ENCODE results near the gene COX8C. TPM values are rescaled to one million over a fixed set of nuclear protein-coding genes. Genes with fewer than 3 reads are reported as not detected.

The COX8C gene
- total RNA-seq (0.33 TPM in 1 of 2 replicates, not detected in the other), polyA plus RNA-seq (not detected in 2 replicates), polyA minus RNA-seq (ENCODE audit: low replicate concordance) (not detected in 2 replicates)
- not detected in 2 replicates for polyA plus RNA-seq (2012)

GRCh38 chr14:93346926-93347721, at the start of gene COX8C:
TSS of gene COX8C (plus strand) at chr14:93347182. CDS start at chr14:93347269, 87 bp downstream.
- Histone ChIP-seq H3K9me3 (ENCODE audit: control insufficient read depth, insufficient read depth, low read depth, low read length) (no peaks in the 10 kb centered on the region), H3K4me3 (replicated peaks in 1 of 4; ENCODE audit: control extremely low read depth in 1 of 4, insufficient read depth in 1 of 4, low read depth in 3 of 4, low read length in 4 of 4) (no peak within 1 kb of the TSS), H3K79me2 (ENCODE audit: control insufficient read depth, insufficient read depth, low read length) (no peaks in the 10 kb centered on the region), H2AFZ (ENCODE audit: low read length) (no peak within 1 kb of the TSS), H3K9ac (ENCODE audit: insufficient read depth, low read length) (no peak within 1 kb of the TSS), H3K27ac (ENCODE audit: insufficient read depth, low read length) (no peak within 1 kb of the TSS), H3K36me3 (ENCODE audit: control insufficient read depth, insufficient read depth, low read length) (no peaks in the 10 kb centered on the region), H3K4me1 (ENCODE audit: control insufficient read depth, extremely low read depth, insufficient read depth, low read length) (no peaks in the 10 kb centered on the region), H3K4me2 (ENCODE audit: extremely low read depth, insufficient read depth, low read length) (no peak within 1 kb of the TSS), H4K20me1 (ENCODE audit: control insufficient read depth, extremely low read depth, insufficient read depth, low read length) (no peaks in the 10 kb centered on the region), H3K27me3 (ENCODE audit: control insufficient read depth, insufficient read depth, low read length) (no peaks in the 10 kb centered on the region)
- no peak for DNase-seq (ENCODE audit: low read depth in 2 of 2)
- no peak for TF ChIP-seq EZH2 (IDR thresholded peaks at IDR 0.05; ENCODE audit: low read length, missing control alignments)
- no peak for TF ChIP-seq CTCF (conservative IDR thresholded peaks at IDR 0.05 in 1 of 2, IDR thresholded peaks at IDR 0.05 in 1 of 2; ENCODE audit: low read depth in 1 of 2, low read length in 2 of 2)

GRCh38 chr14:93299416-93299815, 47.6 kb upstream of the COX8C start:
- H3K4me3 ChIP-seq (replicated peaks in 1 of 4; ENCODE audit: control extremely low read depth in 1 of 4, insufficient read depth in 1 of 4, low read depth in 3 of 4, low read length in 4 of 4), result no peak overlapping the region
- H3K9me3 ChIP-seq (ENCODE audit: control insufficient read depth, insufficient read depth, low read depth, low read length), result no peaks in the 10 kb centered on the region
- no peak overlapping the region for H3K27ac ChIP-seq (ENCODE audit: insufficient read depth, low read length)
- H3K4me2 ChIP-seq (ENCODE audit: extremely low read depth, insufficient read depth, low read length), result no peak overlapping the region
- H3K9ac ChIP-seq (ENCODE audit: insufficient read depth, low read length), result no peak overlapping the region
- H2AFZ ChIP-seq (ENCODE audit: low read length), result no peak overlapping the region
- no peaks in the 10 kb centered on the region for H4K20me1 ChIP-seq (ENCODE audit: control insufficient read depth, extremely low read depth, insufficient read depth, low read length)
- TF ChIP-seq CTCF (conservative IDR thresholded peaks at IDR 0.05 in 1 of 2, IDR thresholded peaks at IDR 0.05 in 1 of 2; ENCODE audit: low read depth in 1 of 2, low read length in 2 of 2), result no peak
- TF ChIP-seq EZH2 (IDR thresholded peaks at IDR 0.05; ENCODE audit: low read length, missing control alignments), result no peak
- H3K79me2 ChIP-seq (ENCODE audit: control insufficient read depth, insufficient read depth, low read length), result peaks cover 29% of the 10 kb centered on the region
- no peaks in the 10 kb centered on the region for H3K27me3 ChIP-seq (ENCODE audit: control insufficient read depth, insufficient read depth, low read length)
- no peak for DNase-seq (ENCODE audit: low read depth in 2 of 2)
- no peaks in the 10 kb centered on the region for H3K36me3 ChIP-seq (ENCODE audit: control insufficient read depth, insufficient read depth, low read length)
- no peaks in the 10 kb centered on the region for H3K4me1 ChIP-seq (ENCODE audit: control insufficient read depth, extremely low read depth, insufficient read depth, low read length)

- H3K4me2 ChIP-seq (ENCODE audit: extremely low read depth, insufficient read depth, low read length), result no peak overlapping the region
- no peaks in the 10 kb centered on the region for H3K27me3 ChIP-seq (ENCODE audit: control insufficient read depth, insufficient read depth, low read length)
- H3K27ac ChIP-seq (ENCODE audit: insufficient read depth, low read length), result no peak overlapping the region
- peaks cover 29% of the 10 kb centered on the region for H3K79me2 ChIP-seq (ENCODE audit: control insufficient read depth, insufficient read depth, low read length)
- no peaks in the 10 kb centered on the region for H3K9me3 ChIP-seq (ENCODE audit: control insufficient read depth, insufficient read depth, low read depth, low read length)
- H3K4me3 ChIP-seq (replicated peaks in 1 of 4; ENCODE audit: control extremely low read depth in 1 of 4, insufficient read depth in 1 of 4, low read depth in 3 of 4, low read length in 4 of 4), result no peak overlapping the region
- no peaks in the 10 kb centered on the region for H4K20me1 ChIP-seq (ENCODE audit: control insufficient read depth, extremely low read depth, insufficient read depth, low read length)
- no peak for DNase-seq (ENCODE audit: low read depth in 2 of 2)
- H3K4me1 ChIP-seq (ENCODE audit: control insufficient read depth, extremely low read depth, insufficient read depth, low read length), result no peaks in the 10 kb centered on the region
- no peaks in the 10 kb centered on the region for H3K36me3 ChIP-seq (ENCODE audit: control insufficient read depth, insufficient read depth, low read length)
- no peak overlapping the region for H2AFZ ChIP-seq (ENCODE audit: low read length)
- TF ChIP-seq CTCF (conservative IDR thresholded peaks at IDR 0.05 in 1 of 2, IDR thresholded peaks at IDR 0.05 in 1 of 2; ENCODE audit: low read depth in 1 of 2, low read length in 2 of 2), result no peak
- TF ChIP-seq EZH2 (IDR thresholded peaks at IDR 0.05; ENCODE audit: low read length, missing control alignments), result no peak
- no peak overlapping the region for H3K9ac ChIP-seq (ENCODE audit: insufficient read depth, low read length)
Measured at GRCh38 chr14:93299866-93300265, 47.1 kb upstream of the COX8C start.

Data from fibroblast of lung (primary cell).